HepG2 (cell line): ENCODE measurements around the gene TBX6. TPM values are rescaled to one million over a fixed set of nuclear protein-coding genes. Genes with fewer than 3 reads are reported as not detected.

ENCODE experiments used
- ATF7-NPFF ChIP-seq: sonication (generic); formaldehyde crosslinking; IDR thresholded peaks from 2 replicates; pipeline ENCODE4 v1.8.1; 2023; ENCODE audit warnings: mild to moderate bottlenecking, low read depth, missing genetic modification reagents, moderate library complexity
- CC2D1A ChIP-seq: sonication (generic); formaldehyde crosslinking; IDR thresholded peaks from 2 replicates; pipeline ENCODE4 v1.8.1; 2023; ENCODE audit warnings: mild to moderate bottlenecking, missing genetic modification reagents
- DBP ChIP-seq: sonication (generic); formaldehyde crosslinking; IDR thresholded peaks from 2 replicates; pipeline ENCODE4 v1.4.0; 2020; ENCODE audit warnings: missing genetic modification reagents; ENCODE audit errors: not compliant biosample characterization
- DMAP1 ChIP-seq: IDR thresholded peaks from 2 replicates; pipeline ENCODE4 v1.6.1; 2016
- DR1 ChIP-seq: sonication (generic); formaldehyde crosslinking; IDR thresholded peaks from 2 replicates; pipeline ENCODE4 v1.8.0; 2021; ENCODE audit warnings: mild to moderate bottlenecking, missing genetic modification reagents, inconsistent platforms
- HNRNPH1 ChIP-seq: fragments of 200-400 bp; formaldehyde crosslinking; optimal IDR thresholded peaks from 2 replicates; pipeline ENCODE3; 2017; ENCODE audit warnings: mild to moderate bottlenecking, low read depth, low read length
- JDP2 ChIP-seq: sonication (generic); formaldehyde crosslinking; IDR thresholded peaks from 2 replicates; pipeline ENCODE4 v1.8.1; 2022; ENCODE audit warnings: missing genetic modification reagents, borderline replicate concordance
- JUN ChIP-seq: sonication (generic); formaldehyde crosslinking; IDR thresholded peaks from 2 replicates; pipeline ENCODE4 v1.4.0; 2020; ENCODE audit warnings: mild to moderate bottlenecking, missing genetic modification reagents
- MXI1 ChIP-seq: IDR thresholded peaks from 3 replicates; pipeline ENCODE4 v1.6.1; 2012; ENCODE audit warnings: low read depth, low read length, inconsistent platforms, borderline replicate concordance
- MYNN ChIP-seq: sonication (generic); formaldehyde crosslinking; IDR thresholded peaks from 2 replicates; pipeline ENCODE4 v1.4.0; 2020; ENCODE audit warnings: mild to moderate bottlenecking, low read depth, missing genetic modification reagents
- PHF20 ChIP-seq: sonication (generic); formaldehyde crosslinking; IDR thresholded peaks from 2 replicates; pipeline ENCODE4 v1.5.0; 2020; ENCODE audit warnings: mild to moderate bottlenecking, missing genetic modification reagents
- RAD21 ChIP-seq: fragments of 450-650 bp; formaldehyde crosslinking; IDR thresholded peaks from 2 replicates; pipeline ENCODE4 v1.5.0; 2020; ENCODE audit warnings: mild to moderate bottlenecking
- RFX3 ChIP-seq: IDR thresholded peaks from 2 replicates; pipeline ENCODE4 v1.6.1; 2016; ENCODE audit warnings: missing biosample characterization, missing genetic modification reagents
- SOX5 ChIP-seq: IDR thresholded peaks from 2 replicates; pipeline ENCODE4 v1.6.1; 2016; ENCODE audit warnings: borderline replicate concordance
- ZFP41 ChIP-seq: sonication (generic); formaldehyde crosslinking; IDR thresholded peaks from 2 replicates; pipeline ENCODE4 v1.4.0; 2020; ENCODE audit warnings: mild to moderate bottlenecking, missing genetic modification reagents, borderline replicate concordance
- ZNF446 ChIP-seq: sonication (generic); formaldehyde crosslinking; IDR thresholded peaks from 2 replicates; pipeline ENCODE4 v1.5.0; 2020; ENCODE audit warnings: mild to moderate bottlenecking, missing genetic modification reagents
- ZNF451 ChIP-seq: sonication (generic); formaldehyde crosslinking; IDR thresholded peaks from 2 replicates; pipeline ENCODE4 v1.5.0; 2020; ENCODE audit warnings: mild to moderate bottlenecking, missing genetic modification reagents
- ZNF501 ChIP-seq: sonication (generic); formaldehyde crosslinking; IDR thresholded peaks from 2 replicates; pipeline ENCODE4 v1.5.1; 2020; ENCODE audit warnings: mild to moderate bottlenecking, moderate library complexity, missing genetic modification reagents
- ZSCAN29 ChIP-seq: sonication (generic); formaldehyde crosslinking; conservative IDR thresholded peaks from 2 replicates; pipeline ENCODE4 v1.4.0; 2020; ENCODE audit warnings: mild to moderate bottlenecking, missing genetic modification reagents
- ZSCAN9 ChIP-seq: IDR thresholded peaks from 2 replicates; pipeline ENCODE4 v1.6.1; 2016; ENCODE audit warnings: borderline replicate concordance
- polyA plus RNA-seq, 8 experiments: library from polyadenylated mRNA; depleted of rRNA in 3 of 8; stranded (reverse) in 7 of 8; unstranded in 1 of 8; fragments of >200 nt; fragmentation: Illumina TruSeq in 4 of 8; extraction: Trizol in 4 of 8; gene quantifications; 2 replicates each; pipeline versions ENCODE4 v1.2.1 to v1.2.3, GENCODE V29; 2011 to 2016; ENCODE audit warnings: low read depth in 4 of 8, missing spikeins in 1 of 8, mixed read lengths in 1 of 8; ENCODE audit not compliant: insufficient read depth in 1 of 8
- total RNA-seq, 5 experiments: library from RNA; depleted of rRNA; stranded (reverse); fragments of >200 nt; fragmentation: Illumina TruSeq; extraction: Trizol; gene quantifications; 2 replicates each; pipeline ENCODE4 v1.2.3, GENCODE V29; 2016; ENCODE audit warnings: low read depth in 1 of 5
- TF ChIP-seq, protein P1 (sequence below): sonication (generic); formaldehyde crosslinking; conservative IDR thresholded peaks from 2 replicates; pipeline ENCODE4 v1.4.0; 2020; ENCODE audit warnings: missing genetic modification reagents
- TF ChIP-seq, protein P2 (sequence below): sonication (generic); formaldehyde crosslinking; IDR thresholded peaks from 2 replicates; pipeline ENCODE4 v1.8.0; 2022; ENCODE audit warnings: mild to moderate bottlenecking, missing genetic modification reagents, borderline replicate concordance
- TF ChIP-seq, protein P3 (sequence below), 2 experiments: sonication (generic) in 1 of 2; formaldehyde crosslinking in 1 of 2; IDR thresholded peaks; 2 replicates each; pipeline versions ENCODE4 v1.5.1 to v1.6.1; 2011 to 2020; ENCODE audit warnings: borderline replicate concordance in 1 of 2, low read depth in 1 of 2, low read length in 1 of 2, mild to moderate bottlenecking in 1 of 2, missing genetic modification reagents in 1 of 2, moderate library complexity in 1 of 2

The TBX6 gene
- total and polyA plus RNA-seq, 2 of the 13 experiments (the other 11 are each of a cell fraction or from before 2014, with no cell fraction given) = 0.24 to 0.42 TPM

GRCh38 chr16:30063893-30064728, 27.6 kb downstream of the TBX6 start (continued):
- TF ChIP-seq, protein P1, sequence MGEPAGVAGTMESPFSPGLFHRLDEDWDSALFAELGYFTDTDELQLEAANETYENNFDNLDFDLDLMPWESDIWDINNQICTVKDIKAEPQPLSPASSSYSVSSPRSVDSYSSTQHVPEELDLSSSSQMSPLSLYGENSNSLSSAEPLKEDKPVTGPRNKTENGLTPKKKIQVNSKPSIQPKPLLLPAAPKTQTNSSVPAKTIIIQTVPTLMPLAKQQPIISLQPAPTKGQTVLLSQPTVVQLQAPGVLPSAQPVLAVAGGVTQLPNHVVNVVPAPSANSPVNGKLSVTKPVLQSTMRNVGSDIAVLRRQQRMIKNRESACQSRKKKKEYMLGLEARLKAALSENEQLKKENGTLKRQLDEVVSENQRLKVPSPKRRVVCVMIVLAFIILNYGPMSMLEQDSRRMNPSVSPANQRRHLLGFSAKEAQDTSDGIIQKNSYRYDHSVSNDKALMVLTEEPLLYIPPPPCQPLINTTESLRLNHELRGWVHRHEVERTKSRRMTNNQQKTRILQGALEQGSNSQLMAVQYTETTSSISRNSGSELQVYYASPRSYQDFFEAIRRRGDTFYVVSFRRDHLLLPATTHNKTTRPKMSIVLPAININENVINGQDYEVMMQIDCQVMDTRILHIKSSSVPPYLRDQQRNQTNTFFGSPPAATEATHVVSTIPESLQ (CRISPR knock-in tag) = no peak
- TF ChIP-seq ZNF451 (no peak; the same call in 1 of the 2 replicates), PHF20 (CRISPR knock-in tag) (peak; percentile 42; the same call in 1 of the 2 replicates), CC2D1A (CRISPR knock-in tag) (no peak), MXI1 (no peak; the same call in 2 of the 3 replicates), DMAP1 (CRISPR knock-in tag) (peak; percentile 83; the same call in 1 of the 2 replicates), HNRNPH1 (peak; percentile 75), DR1 (peak; percentile 66), ZNF501 (CRISPR knock-in tag) (peak; percentile 85), RFX3 (CRISPR knock-in tag) (no peak), JDP2 (no peak), ATF7-NPFF (no peak; the same call in 1 of the 2 replicates), ZFP41 (CRISPR knock-in tag) (no peak), MYNN (CRISPR knock-in tag) (0 out of 2 replicates have a peak, but pooled peaks have one; percentile 73), ZNF446 (no peak), ZSCAN9 (CRISPR knock-in tag) (peak; percentile 71), DBP (no peak), ZSCAN29 (CRISPR knock-in tag) (no peak), RAD21 (CRISPR knock-in tag) (peak; percentile 36; the same call in 1 of the 2 replicates), JUN (CRISPR knock-in tag) (no peak), SOX5 (CRISPR knock-in tag) (peak; percentile 18; the same call in 1 of the 2 replicates)
- TF ChIP-seq, protein P2, sequence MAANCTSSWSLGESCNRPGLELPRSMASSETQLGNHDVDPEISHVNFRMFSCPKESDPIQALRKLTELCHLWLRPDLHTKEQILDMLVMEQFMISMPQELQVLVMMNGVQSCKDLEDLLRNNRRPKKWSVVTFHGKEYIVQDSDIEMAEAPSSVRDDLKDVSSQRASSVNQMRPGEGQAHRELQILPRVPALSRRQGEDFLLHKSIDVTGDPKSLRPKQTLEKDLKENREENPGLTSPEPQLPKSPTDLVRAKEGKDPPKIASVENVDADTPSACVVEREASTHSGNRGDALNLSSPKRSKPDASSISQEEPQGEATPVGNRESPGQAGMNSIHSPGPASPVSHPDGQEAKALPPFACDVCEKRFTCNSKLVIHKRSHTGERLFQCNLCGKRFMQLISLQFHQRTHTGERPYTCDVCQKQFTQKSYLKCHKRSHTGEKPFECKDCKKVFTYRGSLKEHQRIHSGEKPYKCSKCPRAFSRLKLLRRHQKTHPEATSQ (CRISPR knock-in tag) = 0 out of 2 replicates have a peak, but pooled peaks have one; percentile 49
- TF ChIP-seq, protein P3, sequence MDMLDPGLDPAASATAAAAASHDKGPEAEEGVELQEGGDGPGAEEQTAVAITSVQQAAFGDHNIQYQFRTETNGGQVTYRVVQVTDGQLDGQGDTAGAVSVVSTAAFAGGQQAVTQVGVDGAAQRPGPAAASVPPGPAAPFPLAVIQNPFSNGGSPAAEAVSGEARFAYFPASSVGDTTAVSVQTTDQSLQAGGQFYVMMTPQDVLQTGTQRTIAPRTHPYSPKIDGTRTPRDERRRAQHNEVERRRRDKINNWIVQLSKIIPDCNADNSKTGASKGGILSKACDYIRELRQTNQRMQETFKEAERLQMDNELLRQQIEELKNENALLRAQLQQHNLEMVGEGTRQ (IDR thresholded peaks at IDR 0.05; ENCODE audit: low read depth, low read length) = peak; percentile 67
- TF ChIP-seq, protein P3 (CRISPR knock-in tag; IDR thresholded peaks at IDR 0.05; ENCODE audit: borderline replicate concordance) = peak; percentile 87; the same call in 1 of the 2 replicates
